HEK293 (cell line): Measurements from ENCODE around the gene MOK.

Experiments used
- CTCF ChIA-PET: fragments of 350-600 bp; formaldehyde crosslinking; extraction: SDS; loops from one replicate; lab custom pipeline; 2021; ENCODE audit warnings: antibody characterized with exemption; lab: Yijun Ruan, JAX
- POLR2A ChIA-PET: fragments of 300-600 bp; formaldehyde crosslinking; extraction: SDS; loops from one replicate; lab custom pipeline; 2020; ENCODE audit warnings: antibody characterized with exemption, inconsistent platforms; lab: Yijun Ruan, JAX
- H3K27ac ChIP-seq: fragments of 200-500 bp; sonication (Bioruptor generic); 2 replicates; pipeline ENCODE4 v1.5.1; 2014; ENCODE audit warnings: low read depth, low read length, control low read depth, inconsistent platforms; ENCODE audit errors: extremely low read depth
- H3K36me3 ChIP-seq, 2 experiments: fragments of 200-500 bp in 1 of 2; sonication (Bioruptor generic) in 1 of 2; 1 replicate in 1 of 2; 2 replicates in 1 of 2; pipeline ENCODE4 v1.5.1; 2014 to 2017; ENCODE audit warnings: inconsistent platforms in 2 of 2, low read length in 2 of 2; ENCODE audit not compliant: control insufficient read depth in 2 of 2, insufficient read depth in 1 of 2
- H3K4me1 ChIP-seq: fragments of 200-500 bp; sonication (Bioruptor generic); 2 replicates; pipeline ENCODE4 v1.5.1; 2014; ENCODE audit warnings: mild to moderate bottlenecking, low read length, inconsistent platforms; ENCODE audit not compliant: control insufficient read depth, insufficient read depth
- H3K4me3 ChIP-seq: 2 replicates; pipeline ENCODE4 v1.5.1; 2011; ENCODE audit warnings: low read depth, mild to moderate bottlenecking, control low read depth, low read length, moderate library complexity
- H3K9me3 ChIP-seq: fragments of 200-500 bp; sonication (Bioruptor generic); 2 replicates; pipeline ENCODE4 v1.5.1; 2014; ENCODE audit warnings: low read depth, low read length, inconsistent platforms; ENCODE audit not compliant: control insufficient read depth, insufficient read depth
- EGR2 ChIP-seq: fragments of 450-650 bp; formaldehyde crosslinking; IDR thresholded peaks from 2 replicates; pipeline ENCODE4 v1.5.1; 2016; ENCODE audit warnings: low read depth, missing biosample characterization, missing genetic modification characterization
- GFI1B ChIP-seq: fragments of 450-650 bp; formaldehyde crosslinking; IDR thresholded peaks from 2 replicates; pipeline ENCODE4 v1.5.1; 2016; ENCODE audit warnings: missing biosample characterization, missing genetic modification characterization
- KLF9 ChIP-seq: fragments of 450-650 bp; formaldehyde crosslinking; IDR thresholded peaks from 2 replicates; pipeline ENCODE4 v1.5.1; 2016; ENCODE audit warnings: missing biosample characterization, missing genetic modification characterization, low read depth
- PRDM6 ChIP-seq: fragments of 450-650 bp; formaldehyde crosslinking; IDR thresholded peaks from 2 replicates; pipeline ENCODE4 v1.5.1; 2017; ENCODE audit warnings: missing biosample characterization, missing genetic modification characterization
- SALL2 ChIP-seq: fragments of 450-650 bp; formaldehyde crosslinking; IDR thresholded peaks from 2 replicates; pipeline ENCODE4 v1.5.0; 2017; ENCODE audit warnings: missing biosample characterization, mild to moderate bottlenecking, missing genetic modification characterization, borderline replicate concordance
- SP7 ChIP-seq: fragments of 450-650 bp; formaldehyde crosslinking; IDR thresholded peaks from 2 replicates; pipeline ENCODE4 v1.5.1; 2016; ENCODE audit warnings: missing biosample characterization, missing genetic modification characterization
- YY2 ChIP-seq: fragments of 450-650 bp; formaldehyde crosslinking; IDR thresholded peaks from 2 replicates; pipeline ENCODE4 v1.5.1; 2016; ENCODE audit warnings: missing biosample characterization, missing genetic modification characterization
- ZBTB48 ChIP-seq: fragments of 450-650 bp; formaldehyde crosslinking; IDR thresholded peaks from 2 replicates; pipeline ENCODE4 v1.5.1; 2016; ENCODE audit warnings: missing biosample characterization, missing genetic modification characterization
- ZNF10 ChIP-seq: fragments of 450-650 bp; formaldehyde crosslinking; IDR thresholded peaks from 2 replicates; pipeline ENCODE4 v1.5.1; 2017; ENCODE audit warnings: missing biosample characterization, missing genetic modification characterization
- ZNF132 ChIP-seq: fragments of 450-650 bp; formaldehyde crosslinking; IDR thresholded peaks from 2 replicates; pipeline ENCODE4 v1.5.1; 2017; ENCODE audit warnings: missing biosample characterization, missing genetic modification characterization, borderline replicate concordance
- ZNF140 ChIP-seq: fragments of 450-650 bp; formaldehyde crosslinking; IDR thresholded peaks from 2 replicates; pipeline ENCODE4 v1.5.1; 2016; ENCODE audit warnings: missing biosample characterization, missing genetic modification characterization
- ZNF214 ChIP-seq: fragments of 450-650 bp; formaldehyde crosslinking; IDR thresholded peaks from 2 replicates; pipeline ENCODE4 v1.5.1; 2017; ENCODE audit warnings: missing biosample characterization, mild to moderate bottlenecking, missing genetic modification characterization, borderline replicate concordance
- ZNF26 ChIP-seq: fragments of 450-650 bp; formaldehyde crosslinking; IDR thresholded peaks from 2 replicates; pipeline ENCODE4 v1.5.1; 2016; ENCODE audit warnings: missing biosample characterization, missing genetic modification characterization
- ZNF558 ChIP-seq: fragments of 450-650 bp; formaldehyde crosslinking; IDR thresholded peaks from 2 replicates; pipeline ENCODE4 v1.5.1; 2016; ENCODE audit warnings: missing biosample characterization, missing genetic modification characterization
- ZNF561 ChIP-seq: fragments of 450-650 bp; IDR thresholded peaks from 2 replicates; pipeline ENCODE4 v1.5.1; 2018; ENCODE audit warnings: missing biosample characterization, missing genetic modification characterization, borderline replicate concordance
- ZNF610 ChIP-seq: fragments of 450-650 bp; formaldehyde crosslinking; IDR thresholded peaks from 2 replicates; pipeline ENCODE4 v1.5.1; 2016; ENCODE audit warnings: missing biosample characterization, missing genetic modification characterization, borderline replicate concordance
- ZNF830 ChIP-seq: fragments of 450-650 bp; IDR thresholded peaks from 2 replicates; pipeline ENCODE4 v1.5.0; 2018; ENCODE audit warnings: missing biosample characterization, missing genetic modification characterization, low read depth, mild to moderate bottlenecking, moderate library complexity
- ZNF837 ChIP-seq: fragments of 450-650 bp; formaldehyde crosslinking; IDR thresholded peaks from 2 replicates; pipeline ENCODE4 v1.5.1; 2016; ENCODE audit warnings: missing biosample characterization, missing genetic modification characterization
- ZSCAN16 ChIP-seq: fragments of 450-650 bp; formaldehyde crosslinking; IDR thresholded peaks from 2 replicates; pipeline ENCODE4 v1.5.1; 2016; ENCODE audit warnings: missing biosample characterization, missing genetic modification characterization
- ZSCAN23 ChIP-seq: fragments of 450-650 bp; formaldehyde crosslinking; IDR thresholded peaks from 2 replicates; pipeline ENCODE4 v1.5.1; 2016; ENCODE audit warnings: missing biosample characterization, missing genetic modification characterization
- TF ChIP-seq, protein P1 (sequence below): fragments of 450-650 bp; formaldehyde crosslinking; IDR thresholded peaks from 2 replicates; pipeline ENCODE4 v1.5.1; 2016; ENCODE audit warnings: missing biosample characterization, missing genetic modification characterization

MOK gene

DNA sequence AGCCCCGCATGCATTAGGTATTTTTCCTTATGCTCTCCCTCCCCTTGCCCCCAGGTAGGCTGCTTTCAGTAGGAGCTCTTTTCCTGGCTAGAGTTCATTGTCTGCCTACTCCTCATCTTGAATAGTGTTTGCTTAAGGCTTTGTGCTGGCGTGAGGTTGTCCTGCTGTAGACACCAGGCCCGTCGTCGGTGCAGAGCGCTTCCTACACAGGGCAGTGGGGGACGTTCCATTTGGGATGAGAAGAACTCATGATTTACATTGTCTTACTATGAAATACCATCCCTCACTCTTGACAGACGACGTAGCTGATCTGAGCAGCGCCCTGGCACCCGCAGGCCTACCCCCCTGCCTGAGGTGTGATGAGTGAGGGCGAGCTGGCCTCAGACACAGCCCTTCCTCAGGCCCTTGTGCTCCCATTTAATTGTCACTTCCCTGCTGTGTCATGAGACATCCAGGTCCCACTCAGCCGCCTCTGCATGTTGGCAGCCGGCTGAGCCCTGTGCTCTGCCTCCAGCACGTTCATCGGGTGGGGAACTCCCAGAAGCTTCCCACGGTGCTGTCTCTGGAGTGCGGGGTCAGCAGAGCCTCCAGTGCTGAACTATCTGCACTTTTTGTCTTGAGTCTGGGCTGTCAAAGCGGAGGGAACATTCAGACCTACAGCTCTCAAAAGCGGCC is 89.3 kb downstream of the MOK start (continued):
- TF ChIP-seq KLF9 (no peak), PRDM6 (tag by site-specific recombination) (no peak), ZNF610 (no peak), ZNF214 (tag by site-specific recombination) (no peak), EGR2 (peak; percentile 95)
- TF ChIP-seq, protein P1, sequence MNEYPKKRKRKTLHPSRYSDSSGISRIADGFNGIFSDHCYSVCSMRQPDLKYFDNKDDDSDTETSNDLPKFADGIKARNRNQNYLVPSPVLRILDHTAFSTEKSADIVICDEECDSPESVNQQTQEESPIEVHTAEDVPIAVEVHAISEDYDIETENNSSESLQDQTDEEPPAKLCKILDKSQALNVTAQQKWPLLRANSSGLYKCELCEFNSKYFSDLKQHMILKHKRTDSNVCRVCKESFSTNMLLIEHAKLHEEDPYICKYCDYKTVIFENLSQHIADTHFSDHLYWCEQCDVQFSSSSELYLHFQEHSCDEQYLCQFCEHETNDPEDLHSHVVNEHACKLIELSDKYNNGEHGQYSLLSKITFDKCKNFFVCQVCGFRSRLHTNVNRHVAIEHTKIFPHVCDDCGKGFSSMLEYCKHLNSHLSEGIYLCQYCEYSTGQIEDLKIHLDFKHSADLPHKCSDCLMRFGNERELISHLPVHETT (tag by site-specific recombination): no peak

DNA sequence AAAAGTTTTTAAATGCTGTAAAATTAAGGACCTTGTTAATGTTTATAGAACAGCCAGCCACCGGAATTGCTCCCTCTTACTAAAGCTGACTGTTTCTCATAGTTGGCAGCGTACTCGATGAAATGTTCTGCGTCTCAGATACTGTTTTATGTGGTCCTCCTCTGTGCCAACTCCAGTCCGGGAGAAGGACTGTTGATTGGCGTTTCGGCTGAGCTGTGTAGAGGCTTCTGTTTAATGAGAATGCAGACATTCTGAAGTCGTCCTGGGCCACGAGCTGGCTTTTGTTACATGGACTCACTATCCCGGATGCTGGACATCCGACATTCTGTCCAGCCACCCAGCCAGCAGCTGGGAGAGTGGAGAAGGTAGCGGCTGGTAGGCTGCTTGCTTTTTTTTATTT is 89.9 kb downstream of the MOK start:
- TF ChIP-seq ZNF837 (tag by site-specific recombination): no peak
- H3K9me3 ChIP-seq: no peaks in the 10 kb centered on the region
- H3K36me3 ChIP-seq: peaks cover 2 to 9% of the 10 kb centered on the region in 2 experiments; a peak in 2 of 3 replicates
- H3K4me3 ChIP-seq: no peak overlapping the region
- CTCF ChIA-PET: interaction anchor here (0.7 to 2.3 kb wide), 3 partner anchors 22 to 100 kb away, joined by 3 to 14 read pairs (median 3); no protein-coding TSS in a partner anchor
- H3K27ac ChIP-seq: no peak overlapping the region
- POLR2A ChIA-PET: no interaction called here
- H3K4me1 ChIP-seq: no peaks in the 10 kb centered on the region

DNA sequence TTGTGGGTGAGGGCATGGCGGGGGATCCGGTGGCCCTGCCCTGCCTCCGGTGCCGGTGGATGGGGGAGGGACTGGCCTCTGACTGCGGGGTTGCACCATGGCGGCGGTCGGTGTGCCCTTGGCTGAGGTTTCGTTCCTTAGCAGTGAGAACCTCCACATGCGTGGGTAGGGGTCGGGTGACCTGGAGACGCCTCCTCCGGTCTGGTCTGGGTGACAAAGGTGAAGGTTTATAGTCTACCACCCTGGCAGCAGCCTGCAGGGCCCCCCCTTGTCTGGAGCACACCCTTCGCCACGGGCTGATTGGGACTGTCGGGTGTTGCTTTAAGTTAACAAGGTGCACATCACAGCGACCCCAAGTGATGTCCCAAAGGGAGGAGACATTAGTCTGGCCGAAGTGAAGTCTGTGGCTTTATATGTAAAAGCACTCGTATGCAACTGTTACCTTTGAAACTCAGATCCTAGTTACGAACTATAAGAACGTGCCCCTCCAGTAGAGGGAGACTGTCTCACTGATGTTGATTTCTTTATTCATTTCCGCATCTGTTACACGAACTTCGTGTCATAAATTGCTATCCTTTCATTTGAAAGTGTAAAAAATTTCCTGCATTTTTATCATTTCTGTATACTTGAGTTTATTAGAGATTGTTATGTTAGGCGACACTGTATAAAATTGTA is 90.8 kb downstream of the MOK start:
- TF ChIP-seq EGR2: peak; percentile 23; the same call in 1 of the 2 replicates
- no peak for TF ChIP-seq ZSCAN23
- ChIA-PET CTCF (interaction anchor here (2.3 kb wide), 1 partner anchor 101 kb away, joined by 14 read pairs; no protein-coding TSS in a partner anchor), POLR2A (no interaction called here)
- Histone ChIP-seq H3K9me3 (no peaks in the 10 kb centered on the region), H3K27ac (no peak overlapping the region), H3K36me3 (peaks cover 10 to 16% of the 10 kb centered on the region in 2 experiments; a peak in 2 of 3 replicates), H3K4me1 (no peaks in the 10 kb centered on the region), H3K4me3 (no peak overlapping the region)

GRCh38 chr14:102213470-102213869 is 91.5 kb downstream of the MOK start:
- TF ChIP-seq ZBTB48 (tag by site-specific recombination): peak; percentile 68; the same call in 1 of the 2 replicates
- no peak for TF ChIP-seq ZSCAN16 (tag by site-specific recombination)
- H3K4me1 ChIP-seq: no peaks in the 10 kb centered on the region
- ChIA-PET POLR2A (no interaction called here), CTCF (interaction anchor here (0.6 kb wide), 1 partner anchor 180 kb away, joined by 3 read pairs; no protein-coding TSS in a partner anchor)
- no peaks in the 10 kb centered on the region for H3K9me3 ChIP-seq
- H3K36me3 ChIP-seq: peaks cover 10 to 23% of the 10 kb centered on the region in 2 experiments; a peak in 2 of 3 replicates
- no peak overlapping the region for H3K4me3 ChIP-seq
- no peak overlapping the region for H3K27ac ChIP-seq

DNA sequence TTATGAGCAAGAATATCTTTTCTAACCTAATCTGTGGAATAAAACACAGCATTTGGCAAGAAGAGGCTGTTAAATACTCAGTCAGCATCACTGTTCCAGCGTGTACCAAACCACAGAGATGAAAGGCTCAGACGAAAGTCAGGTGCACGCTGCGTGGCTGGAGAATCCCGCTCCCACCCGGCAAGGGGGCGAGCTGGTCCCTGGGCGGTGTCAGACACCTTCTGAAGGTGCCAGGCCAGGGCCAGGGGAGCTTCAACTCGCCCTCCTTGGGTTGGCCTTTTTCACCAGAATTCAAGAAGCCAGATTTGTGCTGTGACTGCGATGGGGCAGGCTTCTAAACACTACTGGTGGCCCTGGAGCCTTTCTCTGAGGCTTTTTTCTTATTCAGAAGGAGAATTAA is 92.1 kb downstream of the MOK start:
- no peaks in the 10 kb centered on the region for H3K9me3 ChIP-seq
- CTCF ChIA-PET: interaction anchor here (0.6 to 1.1 kb wide), 2 partner anchors 28 to 180 kb away, joined by 3 read pairs; no protein-coding TSS in a partner anchor
- H3K36me3 ChIP-seq: peaks cover 10 to 28% of the 10 kb centered on the region in 2 experiments; a peak in 2 of 3 replicates
- no peak overlapping the region for H3K27ac ChIP-seq
- TF ChIP-seq ZNF561 (tag by site-specific recombination) (no peak), YY2 (tag by site-specific recombination) (no peak), ZNF10 (tag by site-specific recombination) (no peak), ZNF26 (tag by site-specific recombination) (no peak), ZNF140 (tag by site-specific recombination) (no peak), ZNF132 (tag by site-specific recombination) (no peak), ZNF558 (tag by site-specific recombination) (no peak), GFI1B (tag by site-specific recombination) (no peak), SALL2 (tag by site-specific recombination) (no peak), ZNF830 (no peak), SP7 (tag by site-specific recombination) (no peak)
- H3K4me3 ChIP-seq: no peak overlapping the region
- POLR2A ChIA-PET: no interaction called here
- H3K4me1 ChIP-seq: no peaks in the 10 kb centered on the region
